SHP77 treated with DMSO at 0.1 percent for 48 hours (cell line): ENCODE measurements around the gene MED16.
"Not testable (repeated sequence)": the region's sequence is repeated elsewhere in the genome, so short reads cannot be mapped to it uniquely, and the experiment has no call there.

Experiments used
- DNase-seq: peaks from one replicate; lab custom pipeline; 2025; lab: John Stamatoyannopoulos, UW

The MED16 gene

GRCh38 chr19:888581-889385 lies 4.2 kb downstream of the MED16 start:
- DNase-seq: no peak

DNA sequence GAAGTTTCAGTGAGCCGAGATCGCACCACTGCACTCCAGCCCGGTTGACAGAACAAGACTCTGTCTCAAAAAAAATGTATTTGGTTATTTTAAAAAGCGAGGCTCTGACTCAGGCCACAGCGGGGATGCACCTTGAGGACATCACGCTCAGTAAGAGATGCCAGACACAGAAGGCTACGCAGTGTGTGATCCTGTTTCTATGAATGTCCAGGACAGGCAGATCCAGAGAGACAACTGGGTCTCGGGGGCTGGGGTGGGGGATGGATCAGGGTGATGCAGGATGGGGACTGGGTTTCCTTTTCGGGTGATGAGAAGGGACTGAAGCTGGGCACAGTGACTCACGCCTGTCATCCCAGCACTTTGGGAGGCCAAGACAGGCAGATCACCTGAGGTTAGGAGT lies 5.4 kb downstream of the MED16 start:
- DNase-seq: no peak

DNA sequence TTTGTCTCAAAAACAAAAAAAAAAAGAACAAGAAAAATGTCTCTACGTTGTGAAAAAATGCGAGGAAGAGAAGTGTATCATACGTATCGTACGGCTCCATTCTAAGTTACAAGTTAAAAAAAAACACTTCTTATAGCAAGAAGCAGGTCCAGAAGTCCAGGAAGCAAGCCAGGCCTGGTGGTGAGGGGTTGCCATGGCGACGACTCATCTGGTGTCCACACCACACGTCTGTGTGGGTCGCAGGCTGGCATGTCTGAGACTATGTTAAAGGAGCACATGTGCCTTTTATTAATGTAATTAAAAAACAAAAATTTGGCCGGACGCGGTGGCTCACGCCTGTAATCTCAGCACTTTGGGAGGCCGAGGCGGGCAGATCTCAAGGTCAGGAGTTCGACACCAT lies 5.9 kb downstream of the MED16 start:
- no peak for DNase-seq

GRCh38 chr19:885536-886224 lies 7.3 kb downstream of the MED16 start:
- no peak for DNase-seq

DNA sequence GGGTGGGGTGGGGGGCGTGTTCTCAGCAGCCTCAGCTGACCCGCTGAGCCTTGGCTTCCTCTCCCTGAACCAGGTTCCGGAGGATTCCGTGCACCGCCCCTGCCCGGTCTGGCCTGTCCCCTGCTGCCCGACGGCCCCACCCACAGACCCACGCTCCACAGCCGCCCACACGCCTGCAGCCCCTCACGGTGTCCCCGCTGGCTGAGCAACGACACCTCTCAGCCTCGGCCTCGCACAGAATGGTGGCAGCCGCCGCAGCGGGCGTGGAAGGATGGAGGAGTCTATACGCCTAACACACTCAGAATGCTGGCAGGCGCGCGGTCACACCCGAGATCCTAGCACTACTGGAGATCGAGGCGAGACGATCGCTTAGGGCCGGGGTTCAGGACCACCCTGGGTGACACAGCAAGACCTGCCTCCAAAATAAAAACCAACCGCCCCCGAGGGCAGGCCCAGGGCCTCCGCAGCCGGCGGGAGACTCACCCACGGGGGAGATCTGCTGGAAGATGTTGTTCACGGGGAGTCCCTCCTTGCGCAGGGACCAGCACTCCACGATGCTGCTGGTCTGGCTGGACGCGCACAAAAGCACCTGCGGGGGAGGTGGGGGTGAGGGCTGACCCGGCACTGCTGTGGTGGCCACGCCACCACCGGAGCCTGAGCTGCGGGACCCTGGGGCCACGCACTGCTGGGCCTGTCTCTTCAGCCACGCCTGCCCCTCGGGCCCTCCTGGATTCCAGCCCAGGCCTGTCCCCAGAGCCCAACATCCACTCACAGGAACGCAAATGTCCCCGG lies 8.4 kb downstream of the MED16 start:
- no peak for DNase-seq

DNA sequence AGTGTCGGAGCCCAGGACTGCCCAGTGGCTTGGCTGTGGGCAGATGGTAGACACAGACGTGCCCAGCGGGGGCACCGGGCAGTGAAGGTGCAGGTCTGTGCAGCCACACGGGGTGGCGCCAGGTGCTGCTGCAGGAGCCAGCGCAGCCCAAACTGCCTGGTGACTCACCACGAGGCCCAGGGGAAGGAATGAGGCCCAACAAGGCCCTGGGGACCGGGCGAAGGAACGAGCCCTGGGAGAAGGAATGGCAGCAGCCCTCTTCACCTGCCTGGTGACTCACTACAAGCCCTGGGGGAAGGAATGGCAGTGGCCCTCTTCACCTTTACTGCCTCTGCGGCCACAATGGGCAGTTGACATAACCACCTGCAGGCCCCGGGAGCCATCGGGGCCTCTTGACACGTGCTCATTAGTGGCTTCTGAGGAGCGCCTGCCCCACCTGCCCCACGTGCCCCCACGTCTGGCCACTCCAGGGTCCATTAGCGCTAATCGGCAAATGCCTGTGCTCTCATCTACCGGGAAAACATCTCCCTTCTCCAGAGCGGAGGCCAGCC lies 9.3 kb downstream of the MED16 start:
- no peak for DNase-seq

DNA sequence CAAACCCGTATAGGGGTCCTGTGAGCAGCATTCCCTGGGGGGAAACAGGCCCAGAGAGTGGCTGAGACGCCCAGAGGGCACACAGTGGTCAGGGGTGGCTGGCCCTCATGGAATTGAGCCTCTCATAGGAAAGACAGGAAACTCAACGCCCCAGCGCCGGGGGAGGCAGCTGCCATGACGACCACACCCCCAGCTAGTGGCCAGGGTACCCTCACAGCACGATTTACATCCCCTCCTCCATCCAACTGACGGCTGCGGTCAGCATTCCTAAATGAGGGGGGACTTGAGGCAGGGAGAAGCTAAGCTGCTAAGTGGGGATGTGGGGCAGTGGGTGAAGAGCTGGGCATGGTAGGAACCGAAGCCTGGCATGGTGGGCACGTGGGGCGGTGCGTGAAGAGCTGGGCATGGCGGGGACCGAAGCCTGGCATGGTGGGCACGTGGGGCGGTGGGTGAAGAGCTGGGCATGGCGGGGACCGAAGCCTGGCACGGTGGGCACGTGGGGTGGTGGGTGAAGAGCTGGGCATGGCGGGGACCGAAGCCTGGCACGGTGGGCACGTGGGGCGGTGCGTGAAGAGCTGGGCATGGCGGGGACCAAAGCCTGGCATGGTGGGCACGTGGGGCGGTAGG lies 10.0 kb downstream of the MED16 start:
- DNase-seq: no peak

- no peak for DNase-seq
Observed at GRCh38 chr19:881385-882071, 11.5 kb downstream of the MED16 start.

DNA sequence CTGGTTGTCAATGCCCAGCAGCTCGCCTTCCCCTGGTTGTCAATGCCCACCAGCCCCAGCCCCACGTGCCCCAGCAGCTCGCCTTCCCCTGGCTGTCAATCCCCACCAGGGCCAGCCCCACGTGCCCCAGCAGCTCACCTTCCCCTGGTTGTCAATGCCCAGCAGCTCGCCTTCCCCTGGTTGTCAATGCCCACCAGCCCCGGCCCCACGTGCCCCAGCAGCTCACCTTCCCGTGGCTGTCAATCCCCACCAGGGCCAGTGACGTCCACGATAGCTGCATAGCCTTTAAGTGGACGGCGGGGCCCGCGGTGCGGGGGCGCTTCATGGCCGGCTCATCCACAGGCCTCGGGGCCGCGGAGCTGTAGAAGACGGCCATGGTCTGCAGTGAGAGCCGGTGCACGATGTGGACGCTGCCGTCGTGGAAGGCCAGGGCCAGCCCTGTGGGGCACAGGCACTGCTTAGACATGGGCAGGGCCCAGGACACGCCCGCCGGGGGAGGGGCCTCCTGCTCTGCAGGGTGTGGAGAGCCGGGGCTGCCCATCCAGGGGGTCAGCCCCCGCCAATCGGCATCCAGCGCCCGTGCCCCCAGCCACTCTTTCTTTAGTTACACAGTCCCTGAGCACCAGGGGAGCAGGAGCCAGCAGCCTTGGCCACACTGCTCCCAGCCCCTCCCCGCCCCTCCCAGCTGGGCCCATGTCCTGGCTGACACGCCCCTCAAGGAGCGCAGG lies 13.1 kb downstream of the MED16 start:
- no peak for DNase-seq

- DNase-seq: not testable (repeated sequence)
Observed at GRCh38 chr19:878751-879561, 14.0 kb downstream of the MED16 start.

- DNase-seq: not testable (repeated sequence)
Observed at GRCh38 chr19:877992-878660, 14.9 kb downstream of the MED16 start.

- DNase-seq: no peak
Observed at GRCh38 chr19:876780-877314, 16.1 kb downstream of the MED16 start.

DNA sequence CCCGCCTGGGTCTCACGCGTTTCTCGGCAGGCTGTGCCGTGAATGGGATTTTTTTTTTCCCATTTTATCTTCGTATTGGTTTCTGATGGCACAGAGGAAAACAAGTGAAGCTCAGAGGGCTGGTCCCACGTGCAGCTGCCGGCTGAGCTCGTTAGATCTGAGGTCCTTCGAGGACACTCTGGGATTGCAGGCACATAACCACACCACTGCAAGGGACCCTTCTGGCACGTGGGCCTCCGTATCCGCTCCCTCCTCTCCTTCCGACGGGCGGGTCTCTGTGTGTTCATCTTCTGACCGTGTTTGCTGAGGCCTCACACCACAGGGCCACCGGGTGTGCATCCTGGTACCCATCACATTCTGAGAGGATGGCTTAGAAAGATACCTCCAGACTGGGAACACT lies 16.9 kb downstream of the MED16 start:
- DNase-seq: no peak

- DNase-seq: no peak
Observed at GRCh38 chr19:875265-875879, 17.6 kb downstream of the MED16 start.

DNA sequence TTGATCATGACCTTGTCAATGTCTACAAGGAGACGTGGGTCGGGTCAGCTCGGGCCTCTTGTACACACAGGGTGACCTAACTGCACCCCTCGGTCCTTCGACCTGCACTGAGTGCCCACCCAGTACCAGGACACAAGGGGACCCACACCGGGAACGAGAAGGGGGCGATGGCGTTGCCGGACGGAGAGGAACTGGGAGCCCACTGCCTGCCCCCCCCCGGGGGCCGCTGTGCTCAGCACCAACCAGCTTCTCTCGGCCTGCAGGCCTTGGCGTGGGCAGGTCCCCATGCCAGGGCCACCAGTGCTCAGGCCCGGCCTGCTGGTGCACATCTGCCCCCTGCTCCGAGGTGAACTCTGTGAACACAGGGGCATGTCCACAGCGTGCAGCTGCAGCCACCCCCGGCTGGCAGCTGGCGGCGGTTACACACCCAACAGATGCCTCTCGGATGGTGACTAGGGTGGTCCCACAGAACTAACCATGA lies 19.4 kb downstream of the MED16 start:
- no peak for DNase-seq

- no peak for DNase-seq
Observed at GRCh38 chr19:873084-873483, 19.9 kb downstream of the MED16 start.

DNA sequence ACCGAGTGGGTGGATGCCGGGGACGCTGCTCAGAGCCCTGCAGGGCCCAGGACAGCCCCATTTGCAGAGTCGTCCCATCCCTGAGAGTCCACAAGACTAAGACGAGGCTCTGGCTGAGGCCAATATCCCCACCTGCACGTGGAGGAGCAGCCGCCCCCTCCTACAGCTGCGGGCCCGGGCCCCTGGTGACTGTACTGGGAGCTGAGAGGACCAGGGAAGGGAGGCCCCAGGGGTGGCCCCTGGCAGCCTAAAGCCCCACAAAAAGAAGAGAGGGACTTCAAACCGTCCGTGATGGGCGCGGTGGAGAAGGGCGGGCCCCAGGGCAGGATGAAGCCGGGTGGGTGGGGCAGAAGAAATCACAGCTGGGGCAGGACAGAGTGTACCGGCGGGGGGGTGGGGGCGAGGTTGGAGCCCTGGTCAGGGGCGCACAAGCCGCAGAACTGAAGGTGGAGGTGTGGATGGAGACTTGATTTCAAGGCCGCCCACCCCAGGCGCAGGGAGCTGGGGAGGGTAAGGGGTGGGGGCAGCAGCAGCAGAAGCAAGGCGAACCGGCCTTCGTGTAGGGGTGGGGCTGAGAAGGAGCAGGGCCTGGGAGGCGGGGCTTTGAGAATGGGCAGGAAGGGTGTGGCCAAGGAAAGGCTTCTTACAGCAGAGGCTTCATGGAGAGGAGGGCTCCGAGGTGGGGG lies 20.6 kb downstream of the MED16 start:
- no peak for DNase-seq
